ENCODE results near the gene TSPAN3. TPM values are rescaled to one million over a fixed set of nuclear protein-coding genes. Genes with fewer than 3 reads are reported as not detected.

Gene TSPAN3
- 464 TPM for polyA plus RNA-seq (ENCODE audit: insufficient read length)
- long read RNA-seq, donor 1, full-length matches to known transcripts: 219 of 244 reads
- long read RNA-seq, donor 1, partial matches to known transcripts: 25 of 244 reads
- long read RNA-seq, donor 1, other reads (novel, unspliced or antisense): 0 of 244 reads
- long read RNA-seq, donor 2, full-length matches to known transcripts: 191 of 197 reads
- long read RNA-seq, donor 2, partial matches to known transcripts: 6 of 197 reads
- long read RNA-seq, donor 2, other reads (novel, unspliced or antisense): 0 of 197 reads
- long read RNA-seq, donor 3, full-length matches to known transcripts: 159 of 167 reads
- long read RNA-seq, donor 3, partial matches to known transcripts: 8 of 167 reads
- long read RNA-seq, donor 3, other reads (novel, unspliced or antisense): 0 of 167 reads
- long read RNA-seq, donor 4, full-length matches to known transcripts: 12 of 12 reads
- long read RNA-seq, donor 4, partial matches to known transcripts: 0 of 12 reads
- long read RNA-seq, donor 4, other reads (novel, unspliced or antisense): 0 of 12 reads
- long read RNA-seq, donor 5, full-length matches to known transcripts: 361 of 397 reads
- long read RNA-seq, donor 5, partial matches to known transcripts: 36 of 397 reads
- long read RNA-seq, donor 5, other reads (novel, unspliced or antisense): 0 of 397 reads
- long read RNA-seq, donor 6, full-length matches to known transcripts: 202 of 229 reads
- long read RNA-seq, donor 6, partial matches to known transcripts: 19 of 229 reads
- long read RNA-seq, donor 6, other reads (novel, unspliced or antisense): 8 of 229 reads
- long read RNA-seq, donor 7, full-length matches to known transcripts: 260 of 275 reads
- long read RNA-seq, donor 7, partial matches to known transcripts: 10 of 275 reads
- long read RNA-seq, donor 7, other reads (novel, unspliced or antisense): 5 of 275 reads
- long read RNA-seq, donor 8, full-length matches to known transcripts: 103 of 121 reads
- long read RNA-seq, donor 8, partial matches to known transcripts: 18 of 121 reads
- long read RNA-seq, donor 8, other reads (novel, unspliced or antisense): 0 of 121 reads

DNA sequence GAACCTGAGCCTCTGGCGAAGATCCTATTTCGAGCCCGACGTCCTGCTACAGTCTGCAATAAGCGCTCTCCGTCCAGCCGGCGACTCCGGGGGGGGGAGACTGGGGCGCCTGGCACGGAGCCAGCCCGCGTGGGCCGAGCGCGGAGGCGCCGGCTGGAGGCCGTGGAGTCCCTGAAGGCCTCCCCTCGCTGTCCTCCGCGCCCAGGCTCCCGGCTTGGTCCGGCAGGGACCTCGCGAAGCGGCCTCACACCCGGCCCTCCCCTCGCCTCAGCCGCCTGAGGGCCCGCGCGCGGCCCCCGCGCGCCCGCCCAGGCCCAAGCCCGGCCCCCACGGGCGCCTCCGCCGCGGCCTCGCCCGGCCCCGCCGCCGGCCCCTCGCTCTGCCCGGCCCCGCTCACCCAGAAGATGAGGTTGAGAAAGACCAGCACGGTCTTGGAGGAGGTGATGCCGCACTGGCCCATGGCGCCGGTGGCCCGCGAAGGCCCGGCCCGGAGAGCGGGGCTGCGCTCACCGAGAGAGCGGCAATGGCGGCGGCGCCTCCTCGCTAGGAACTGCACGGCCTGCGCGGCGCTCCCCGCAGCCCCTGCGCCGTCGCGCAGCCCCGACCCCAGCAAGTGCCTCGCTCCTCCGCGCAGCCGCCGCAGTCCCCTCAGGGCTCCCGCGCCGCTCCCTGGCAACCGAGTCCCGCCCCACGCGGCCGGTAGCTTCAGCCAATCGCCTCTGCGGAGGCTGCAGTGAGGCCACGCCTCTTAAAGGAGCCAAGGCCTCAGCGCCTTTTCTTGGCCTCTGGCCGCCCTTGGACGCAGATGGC lies at the start of gene TSPAN3:
TSS of gene TSPAN3 (minus strand) at position 615 of the 810 bp plus-strand sequence. CDS start at position 460, 155 bp downstream.
- peak; percentile 93 for DNase-seq

- no peak for DNase-seq
Measured at GRCh38 chr15:77120576-77120975, 49.7 kb upstream of the TSPAN3 start.

DNA sequence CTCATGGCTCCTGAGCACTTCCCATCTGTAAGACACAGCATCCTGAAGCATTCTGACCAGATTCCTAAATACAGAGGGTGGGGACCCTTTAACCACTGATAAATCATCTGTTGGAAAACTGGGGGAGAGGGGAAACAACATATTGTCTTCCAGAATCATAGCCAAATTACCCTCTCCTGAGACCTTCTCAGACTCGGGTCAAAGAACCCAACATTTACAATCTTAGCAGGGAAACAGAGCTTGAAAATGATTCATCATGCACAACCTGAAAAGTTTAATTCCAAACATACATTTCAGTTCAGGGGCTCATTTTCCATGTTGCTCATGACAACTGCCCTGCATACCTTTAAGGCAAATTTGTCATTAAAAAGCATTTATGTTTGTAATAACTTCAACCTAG lies 48.5 kb upstream of the TSPAN3 start:
- no peak for DNase-seq

- peak; percentile 78 for DNase-seq
Measured at GRCh38 chr15:77118882-77119321, 48.0 kb upstream of the TSPAN3 start.

DNA sequence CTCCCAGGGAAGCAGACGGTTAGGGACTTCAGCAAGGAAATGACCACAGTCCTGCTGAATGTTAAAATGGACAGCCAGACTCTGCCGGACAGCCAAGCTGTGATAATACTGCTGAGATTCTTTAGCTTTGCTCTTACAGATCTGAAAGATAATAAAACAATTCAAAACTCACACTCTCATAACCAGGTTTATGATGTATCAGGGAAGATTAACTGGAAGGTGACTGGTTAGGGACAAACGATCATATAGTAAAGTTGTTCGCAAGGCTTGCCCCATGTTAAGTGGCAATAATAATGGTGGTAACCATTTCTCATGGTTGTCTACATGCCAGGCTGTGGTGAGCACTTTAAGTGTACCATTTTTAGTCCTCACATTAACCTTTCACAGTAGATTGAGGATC lies 44.3 kb upstream of the TSPAN3 start:
- DNase-seq: no peak

- DNase-seq: no peak
Measured at GRCh38 chr15:77112838-77113504, 42.1 kb upstream of the TSPAN3 start.

DNA sequence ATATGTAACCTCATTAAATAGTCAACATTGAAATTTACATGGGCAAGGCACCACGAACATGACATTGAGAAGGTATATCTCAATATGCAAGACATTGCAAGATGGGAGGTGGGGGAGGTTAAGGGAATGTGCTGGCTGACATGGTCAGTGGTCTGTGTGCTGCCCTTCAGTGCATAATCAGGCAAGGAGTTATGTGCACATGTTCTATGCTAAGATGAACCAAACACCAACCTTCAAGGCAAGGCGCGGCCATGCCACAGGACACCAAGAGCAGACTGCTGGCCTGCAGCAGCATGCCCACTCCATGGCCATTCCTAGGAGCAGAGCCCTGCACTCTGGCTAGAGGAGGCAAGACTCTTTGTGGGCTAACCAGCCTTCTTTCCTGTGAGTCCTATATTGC lies 40.9 kb upstream of the TSPAN3 start:
- no peak for DNase-seq

- DNase-seq: peak; percentile 75
Measured at GRCh38 chr15:77107531-77108355, 36.8 kb upstream of the TSPAN3 start.

- DNase-seq: no peak
Measured at GRCh38 chr15:77107068-77107467, 36.2 kb upstream of the TSPAN3 start.

- no peak for DNase-seq
Measured at GRCh38 chr15:77104155-77104554, 33.2 kb upstream of the TSPAN3 start.

- DNase-seq: no peak
Measured at GRCh38 chr15:77099741-77100463, 29.0 kb upstream of the TSPAN3 start.

GRCh38 chr15:77098572-77098971 lies 27.7 kb upstream of the TSPAN3 start:
- DNase-seq: no peak

- DNase-seq: no peak
Measured at GRCh38 chr15:77097921-77098320, 27.0 kb upstream of the TSPAN3 start.

DNA sequence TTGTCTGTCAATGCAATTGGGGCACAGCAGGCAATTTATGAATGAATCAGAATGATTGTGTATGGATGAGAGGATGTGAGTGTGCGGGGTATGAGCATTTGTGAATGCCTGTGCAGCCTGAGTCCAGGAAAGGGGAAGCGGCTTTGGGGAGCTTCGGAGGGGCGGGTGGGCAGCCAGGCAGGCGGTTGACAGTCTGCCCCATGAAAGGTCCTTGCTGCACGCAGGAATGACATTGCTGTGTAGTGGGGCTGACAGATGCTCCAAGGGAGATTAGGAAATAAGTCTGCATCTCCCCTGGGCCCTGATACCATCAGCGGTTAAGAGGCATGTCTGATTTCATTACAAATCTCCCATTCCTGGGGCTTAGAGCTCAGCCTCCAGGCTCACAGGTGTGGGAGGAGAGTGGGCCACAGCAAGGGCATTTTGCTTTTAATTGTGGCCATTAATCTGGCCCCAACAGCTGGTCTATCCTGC lies 26.4 kb upstream of the TSPAN3 start:
- DNase-seq: no peak

- no peak for DNase-seq
Measured at GRCh38 chr15:77096541-77096940, 25.6 kb upstream of the TSPAN3 start.

DNA sequence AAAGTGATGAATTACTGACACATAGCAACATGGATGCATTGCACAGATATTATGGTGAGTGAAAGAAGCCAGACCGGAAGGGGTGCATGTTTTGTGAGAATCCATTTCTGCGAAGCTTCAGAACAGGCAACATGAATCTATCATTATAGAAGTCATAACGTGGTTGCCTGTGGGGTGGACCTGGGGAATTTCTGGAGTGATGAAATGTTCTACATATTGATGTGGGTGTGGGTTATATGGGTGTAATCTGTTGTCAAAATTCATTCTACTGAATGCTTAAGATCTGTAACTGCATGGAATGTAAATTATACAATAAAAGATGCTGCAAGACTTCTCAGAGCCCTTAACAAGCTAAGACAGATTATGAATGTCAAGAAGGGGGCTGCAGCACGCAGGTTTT lies 25.2 kb upstream of the TSPAN3 start:
- no peak for DNase-seq

- no peak for DNase-seq
Measured at GRCh38 chr15:77094397-77095030, 23.6 kb upstream of the TSPAN3 start.

DNA sequence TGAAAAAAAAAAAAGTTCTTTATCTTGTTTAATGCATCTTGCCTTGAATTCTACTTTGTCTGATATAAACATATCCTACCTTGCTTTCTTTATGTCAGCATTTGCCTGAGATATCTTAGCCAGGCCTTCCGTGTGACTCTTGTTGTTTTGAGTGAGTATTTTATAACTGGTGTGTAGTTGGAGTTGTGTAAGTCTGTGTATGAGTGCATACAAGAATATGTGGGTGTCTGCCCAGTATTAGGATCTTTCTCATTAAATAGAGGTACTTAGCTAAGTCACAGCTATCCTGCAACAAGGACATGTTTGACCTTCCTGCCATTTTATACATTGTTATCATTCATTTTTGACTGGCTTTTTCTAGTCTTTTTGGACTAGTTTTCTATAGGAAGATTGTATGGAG lies 22.5 kb upstream of the TSPAN3 start:
- no peak for DNase-seq

GRCh38 chr15:77091097-77091496 lies 20.2 kb upstream of the TSPAN3 start:
- DNase-seq: no peak

Measured in left kidney (tissue), 8 donors.